HUDEP-2 (cell line): ENCODE results near the gene GARIN5B.
A peak's percentile ranks its signal among the peaks of the same experiment; 100 is the strongest.

Source experiments
- DNase-seq, 76 experiments: peaks; one replicate each; lab custom pipeline; 2025; ENCODE audit not compliant: unreplicated experiment in 76 of 76; lab: John Stamatoyannopoulos, UW

GARIN5B gene

DNA sequence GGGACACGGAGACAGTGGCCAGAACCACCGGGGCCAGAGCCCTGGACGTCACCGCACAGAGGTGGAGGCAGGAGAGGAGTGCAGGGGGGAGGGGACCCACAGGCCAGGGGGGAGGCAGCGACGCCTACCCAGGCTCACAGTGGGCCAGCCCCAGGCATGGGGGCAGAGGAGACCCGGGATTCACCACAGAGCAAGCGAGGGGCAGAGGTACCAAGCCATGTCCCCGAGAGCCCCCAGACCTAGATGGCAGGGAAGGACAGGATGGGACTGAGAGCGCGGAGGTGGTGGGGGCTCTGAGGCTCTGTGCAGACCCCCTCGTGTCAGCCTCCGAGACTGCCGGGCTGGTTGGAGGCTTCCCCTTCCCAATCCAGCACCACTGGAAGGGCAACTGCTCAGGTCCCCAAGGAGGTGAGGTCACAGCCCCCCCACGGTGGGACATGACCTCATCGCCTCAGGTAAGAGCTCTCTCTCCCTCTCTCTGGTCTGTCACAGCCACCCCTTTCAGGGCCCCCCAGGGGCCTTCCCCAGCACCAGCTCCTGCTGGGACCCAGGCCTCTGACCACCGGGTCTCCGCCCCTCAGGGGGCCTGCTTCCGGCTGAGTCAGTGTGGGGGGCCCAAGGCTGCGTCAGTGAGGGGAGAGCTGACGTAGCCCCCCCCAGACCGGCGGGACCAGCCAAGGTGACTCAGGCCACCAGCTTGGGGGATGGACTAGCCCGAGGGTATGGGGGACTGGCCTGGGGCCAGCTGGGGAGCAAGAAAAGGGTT lies 9.4 kb upstream of the GARIN5B start:
- DNase-seq: no peak

DNA sequence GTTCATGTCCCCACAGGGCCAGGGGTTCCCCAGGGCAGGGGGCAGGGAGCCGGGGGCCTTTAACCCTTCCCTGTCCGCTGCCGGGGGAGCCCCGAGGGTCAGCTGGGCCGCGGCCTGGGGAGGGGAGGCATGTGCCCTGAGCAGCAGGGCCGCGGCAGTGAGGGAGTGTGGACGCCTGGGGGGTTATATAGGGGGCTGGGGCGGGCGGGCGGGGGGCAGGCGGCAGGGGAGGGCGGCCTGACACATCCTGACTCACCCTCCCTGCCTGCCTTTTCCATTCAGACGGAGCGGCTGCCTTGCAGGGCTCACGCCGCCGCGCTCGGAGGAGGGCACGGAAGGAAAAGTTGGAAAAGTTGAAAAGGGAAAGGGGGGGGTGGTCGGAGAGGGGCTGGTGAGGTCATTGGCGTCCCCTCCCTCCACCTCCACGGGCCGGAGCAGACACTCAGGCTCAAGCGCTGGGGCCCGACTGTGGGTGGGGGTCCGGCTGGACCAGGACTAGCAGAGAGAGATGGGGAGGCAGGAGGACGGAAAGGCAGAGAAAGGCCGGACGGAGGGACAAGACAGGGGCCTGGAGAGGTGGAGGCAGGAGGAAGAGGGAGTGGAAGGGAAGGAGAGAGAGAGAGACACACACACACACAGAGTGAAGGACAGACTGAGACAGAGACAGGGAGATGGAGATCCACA lies 7.4 kb upstream of the GARIN5B start, which contains the start of gene IL11:
IL11 (minus strand) TSS at position 159 of the 684 bp plus-strand sequence; CDS start at position 6, 153 bp downstream.
- no peak for DNase-seq

DNA sequence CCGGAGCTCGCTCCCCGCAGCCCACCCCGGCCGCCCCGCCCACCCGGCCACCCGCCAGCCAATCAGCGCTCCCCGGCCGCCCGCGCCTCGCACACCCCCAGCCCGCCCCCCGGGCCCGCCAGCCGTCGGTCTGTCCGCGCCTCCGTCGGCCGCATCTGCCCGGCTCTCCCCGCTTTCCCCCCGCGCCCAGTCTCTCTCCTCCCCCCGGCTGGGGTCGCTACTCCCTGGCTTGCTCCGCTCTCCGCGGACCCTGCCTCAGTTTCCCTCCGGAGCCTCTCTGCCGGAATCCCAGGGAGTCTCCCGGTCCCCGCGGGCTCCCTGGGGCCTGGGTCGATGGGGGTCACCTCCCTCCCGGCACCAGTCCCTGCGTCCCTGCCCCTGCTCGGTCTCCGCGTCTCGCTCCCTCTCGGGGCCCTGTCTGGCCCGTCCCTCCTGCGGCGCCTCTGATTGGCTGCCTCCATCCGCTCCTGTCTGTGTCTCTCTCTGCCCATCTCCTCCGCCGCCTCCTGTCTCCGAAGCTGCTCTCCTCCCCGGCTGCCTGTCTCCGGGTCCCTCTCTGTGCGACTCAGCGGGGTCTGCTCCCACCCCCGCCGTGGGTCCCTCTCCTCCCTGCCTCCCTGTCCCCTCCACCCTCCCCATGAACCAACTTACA lies 6.7 kb upstream of the GARIN5B start:
- DNase-seq: peak in 16 of 76 experiments; percentile 14 to 42 (median 20)

DNA sequence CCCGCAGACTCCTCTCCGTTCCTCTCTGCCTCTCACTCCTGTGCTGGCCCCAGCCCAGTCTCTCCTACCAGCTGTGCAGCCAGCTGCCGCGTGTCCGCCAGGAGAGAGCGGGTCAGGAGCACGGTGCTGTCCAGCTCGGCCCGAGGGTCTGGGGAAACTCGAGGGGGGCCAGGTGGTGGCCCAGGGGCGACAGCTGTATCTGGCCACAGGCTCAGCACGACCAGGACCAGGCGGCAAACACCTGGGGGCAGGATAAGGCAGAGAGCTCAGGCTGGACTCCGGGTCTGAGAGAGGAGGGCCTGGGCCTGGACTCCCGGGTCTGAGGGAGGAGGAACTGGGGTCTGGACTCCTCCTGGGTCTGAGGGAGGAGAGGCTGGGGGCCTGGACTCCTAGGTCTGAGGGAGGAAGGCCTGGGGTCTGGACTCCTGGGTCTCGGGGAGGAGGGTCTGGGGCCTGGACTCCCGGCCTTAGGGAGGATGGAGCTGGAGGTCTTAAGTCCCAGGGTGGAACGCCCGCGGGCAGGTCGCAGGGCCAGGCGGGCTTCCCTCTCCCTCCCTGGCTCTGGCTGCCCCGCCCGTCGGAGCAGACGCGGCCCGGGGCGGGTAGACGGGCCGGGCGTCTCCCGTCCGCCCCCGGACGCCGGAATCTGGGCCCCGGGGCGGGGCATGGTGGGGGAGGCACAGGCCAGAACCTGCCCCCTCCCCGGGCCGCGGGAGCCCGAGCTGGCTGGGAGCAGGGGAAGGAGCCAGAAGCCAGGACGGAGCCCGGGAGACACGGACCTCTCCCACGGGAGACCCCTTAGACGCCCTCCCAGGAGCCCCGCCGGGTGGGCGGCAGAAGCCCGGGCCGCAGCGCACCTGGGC lies 5.9 kb upstream of the GARIN5B start:
- DNase-seq: peak in 39 of 76 experiments; percentile 14 to 80 (median 39)

DNA sequence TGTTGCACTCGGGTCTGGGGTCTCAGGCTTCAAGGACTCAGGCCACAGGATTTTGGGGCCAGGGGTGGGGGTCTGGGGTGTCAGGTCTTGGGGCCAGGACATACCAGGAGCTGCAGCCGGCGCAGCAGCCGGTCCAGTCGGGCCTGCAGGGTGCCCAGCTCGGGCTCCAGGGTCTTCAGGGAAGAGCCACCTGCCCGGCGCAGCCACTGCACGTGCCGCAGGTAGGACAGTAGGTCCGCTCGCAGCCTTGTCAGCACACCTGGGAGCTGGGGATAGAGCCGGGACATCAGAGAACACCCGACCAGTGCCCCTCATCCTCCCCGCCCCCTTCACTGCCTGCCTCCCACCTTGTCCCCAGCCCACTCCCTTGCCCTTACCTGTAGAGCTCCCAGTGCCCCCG lies 5.0 kb upstream of the GARIN5B start:
- DNase-seq: no peak

DNA sequence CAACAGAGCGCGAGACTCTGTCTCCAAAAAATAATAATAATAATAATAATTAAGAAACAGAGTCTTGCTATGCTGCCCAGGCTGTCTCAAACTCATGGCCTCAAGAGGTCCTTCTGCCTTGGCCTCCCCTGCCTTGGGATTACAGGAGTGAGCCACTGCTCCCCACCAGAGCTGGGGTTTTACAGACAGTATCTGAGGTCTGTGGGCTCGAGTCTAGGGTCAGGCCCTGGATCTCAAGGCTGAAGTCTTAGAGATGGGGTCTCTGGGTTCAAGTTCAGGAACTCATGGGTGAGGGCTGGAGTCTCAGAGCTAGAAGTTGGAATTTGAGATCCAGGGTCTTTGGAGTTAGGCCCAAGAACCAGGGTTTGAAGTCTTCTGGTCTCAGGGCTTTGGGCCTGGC lies 3.7 kb upstream of the GARIN5B start:
- no peak for DNase-seq

DNA sequence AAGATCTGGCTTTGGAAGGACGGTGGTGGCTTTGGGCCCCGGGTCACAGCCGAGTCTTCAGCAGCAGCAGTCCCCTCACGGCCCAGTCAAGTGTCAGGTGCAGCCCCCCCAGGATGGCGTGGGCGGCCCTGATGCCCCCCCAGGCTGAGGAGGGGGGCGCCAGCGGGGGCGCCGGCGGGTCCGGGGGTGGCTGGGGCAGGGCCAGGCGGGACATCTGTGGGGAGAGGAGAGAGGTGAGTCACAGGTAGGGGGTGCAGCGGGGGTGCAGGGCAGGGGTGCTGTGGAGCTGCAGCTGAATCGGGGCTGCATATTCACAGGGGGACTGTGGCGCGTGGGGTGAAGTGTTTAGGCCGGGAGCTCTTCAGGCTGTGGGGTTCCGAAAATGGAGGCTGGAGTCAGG lies 2.9 kb upstream of the GARIN5B start:
- DNase-seq: no peak

DNA sequence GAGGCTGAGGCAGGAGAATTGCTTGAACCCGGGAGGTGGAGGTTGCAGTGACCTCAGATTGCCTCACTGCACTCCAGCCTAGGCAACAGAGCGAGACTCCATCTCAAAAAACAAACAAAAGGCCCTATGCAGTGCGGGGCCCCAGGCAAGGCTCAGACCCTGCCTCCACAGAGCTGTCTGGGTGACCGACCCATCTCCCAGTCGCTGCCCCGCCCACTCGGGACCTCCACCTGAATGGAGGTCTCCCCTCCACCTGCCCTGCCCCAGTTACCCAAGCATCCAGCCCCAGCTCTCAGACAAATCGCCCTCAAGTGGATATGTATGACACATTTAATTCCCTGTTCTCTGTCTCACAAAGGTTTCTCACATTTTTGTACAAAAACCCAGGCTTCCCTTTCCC lies 2.2 kb upstream of the GARIN5B start:
- DNase-seq: no peak

DNA sequence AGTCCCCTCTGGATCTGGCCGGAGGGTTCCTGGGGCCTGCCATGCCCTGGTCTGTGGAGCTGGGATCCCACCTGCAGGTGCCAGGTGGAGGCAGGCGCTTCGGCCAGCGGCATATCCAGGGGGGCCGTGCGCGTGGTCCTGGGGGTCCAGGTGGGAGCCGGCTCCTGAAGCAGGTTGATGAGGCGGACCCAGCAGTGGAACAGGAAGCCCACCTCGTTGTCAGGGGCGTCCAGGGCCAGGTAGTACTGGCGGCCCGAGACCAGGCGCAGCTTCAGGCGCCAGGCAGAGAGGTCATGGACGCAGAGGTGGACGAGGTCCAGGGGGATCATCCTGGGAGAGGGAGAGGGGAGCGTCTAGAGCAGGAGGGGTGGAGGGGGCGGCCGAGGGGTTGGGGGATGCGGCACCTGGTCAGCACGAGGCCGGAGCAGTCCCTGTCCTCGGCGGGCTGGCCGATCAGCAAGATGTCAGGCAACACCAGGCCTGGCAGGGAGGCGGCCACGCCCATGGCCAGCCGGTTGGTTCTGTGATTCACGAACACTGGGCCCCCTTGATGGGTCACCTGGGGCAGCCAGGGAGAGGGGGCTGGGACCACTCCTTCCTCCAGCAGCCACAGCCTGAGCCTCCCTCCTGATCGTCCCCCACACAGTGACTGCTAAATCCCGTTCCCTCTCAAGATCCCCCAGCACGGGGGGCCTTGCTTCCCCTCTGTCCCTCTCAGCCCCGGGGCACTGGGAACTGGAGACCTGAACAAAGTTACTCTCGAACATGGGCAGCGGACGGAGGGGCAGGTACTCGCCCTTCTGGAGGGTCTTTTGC lies 678 bp downstream of the GARIN5B start:
- DNase-seq: no peak

DNA sequence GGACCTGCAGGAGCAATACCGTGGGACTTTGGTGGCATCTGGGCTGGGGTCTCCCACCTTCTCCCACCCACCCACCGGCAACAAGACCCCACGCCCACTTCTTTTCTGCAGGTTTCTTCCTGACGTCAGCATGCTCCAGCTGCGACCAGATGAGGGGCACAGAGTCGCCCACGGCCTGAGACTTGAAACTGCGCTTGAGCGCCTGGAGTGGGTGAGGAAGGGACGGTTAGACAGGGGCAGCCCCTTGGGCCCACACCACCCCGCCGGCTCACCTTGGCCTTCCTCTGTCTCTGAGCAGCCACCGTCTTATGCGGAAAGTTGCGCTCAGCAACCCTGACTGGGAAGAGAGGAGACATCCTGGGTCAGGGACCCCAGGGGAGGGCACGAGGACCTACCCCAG lies 2.2 kb downstream of the GARIN5B start:
- no peak for DNase-seq

DNA sequence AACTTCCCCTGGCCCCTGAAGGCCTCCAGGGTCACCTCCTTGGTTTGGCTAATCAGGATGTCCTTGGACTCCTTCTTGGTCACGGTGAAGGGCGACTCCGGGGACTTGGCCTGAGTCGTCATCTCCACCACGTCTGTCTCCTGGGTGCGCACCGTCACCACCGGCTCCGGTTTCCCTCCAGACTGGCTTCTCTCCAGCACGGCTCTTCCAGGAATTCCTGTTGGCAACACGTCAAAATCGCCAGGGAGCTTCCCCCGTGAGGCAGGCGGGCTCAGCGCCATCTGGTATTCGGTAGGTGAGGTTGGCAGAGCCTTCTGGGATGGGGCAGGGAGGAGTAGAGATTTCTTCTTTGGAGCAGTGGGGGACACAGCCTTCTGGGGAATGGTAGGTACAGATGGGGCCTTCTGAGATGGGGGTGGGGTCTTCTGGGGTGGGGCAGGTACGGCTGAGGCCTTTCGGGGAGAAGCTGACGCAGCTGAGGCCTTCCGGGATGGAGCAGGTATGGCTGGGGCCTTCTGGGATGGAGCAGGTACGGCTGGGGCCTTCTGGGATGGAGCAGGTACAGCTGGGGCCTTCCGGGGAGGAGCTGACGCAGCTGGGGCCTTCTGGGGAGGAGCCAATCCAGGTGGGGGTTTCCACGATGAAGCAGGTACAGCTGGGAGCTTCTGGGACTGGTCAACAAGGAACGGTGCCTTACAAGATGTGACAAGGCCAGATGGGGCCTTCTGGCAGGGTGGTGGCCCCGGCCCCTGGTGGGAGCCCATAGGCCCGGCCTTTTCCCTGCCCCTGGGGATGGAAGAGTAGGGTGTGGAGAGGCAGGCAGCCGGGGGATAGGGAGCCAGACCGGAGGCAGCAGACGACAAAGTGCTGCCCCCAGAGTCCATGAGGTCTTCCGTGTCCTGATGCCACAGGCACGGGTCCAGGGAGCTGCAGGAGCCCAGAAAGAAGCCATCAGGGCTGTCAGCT lies 3.8 kb downstream of the GARIN5B start:
- DNase-seq: no peak

DNA sequence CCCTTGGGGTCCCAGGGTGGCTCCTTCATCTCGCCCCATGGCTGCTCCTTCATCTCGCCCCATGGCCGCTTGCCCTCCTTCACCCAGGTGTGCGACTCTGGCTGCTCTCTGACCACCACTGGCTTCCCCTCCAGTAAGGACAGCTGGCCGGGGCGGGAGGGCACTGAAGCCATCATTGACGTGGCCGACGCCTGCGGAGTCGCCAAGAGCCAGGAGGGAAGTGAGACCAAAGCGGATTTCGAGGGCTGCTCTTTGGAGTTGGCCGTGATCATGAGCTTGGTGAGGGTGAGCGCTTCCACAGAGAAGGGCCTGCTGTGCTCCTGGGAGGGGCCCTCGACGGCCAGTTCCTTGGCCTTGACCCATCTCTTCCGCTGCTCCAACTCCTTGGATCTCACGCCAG lies 4.6 kb downstream of the GARIN5B start:
- DNase-seq: no peak

DNA sequence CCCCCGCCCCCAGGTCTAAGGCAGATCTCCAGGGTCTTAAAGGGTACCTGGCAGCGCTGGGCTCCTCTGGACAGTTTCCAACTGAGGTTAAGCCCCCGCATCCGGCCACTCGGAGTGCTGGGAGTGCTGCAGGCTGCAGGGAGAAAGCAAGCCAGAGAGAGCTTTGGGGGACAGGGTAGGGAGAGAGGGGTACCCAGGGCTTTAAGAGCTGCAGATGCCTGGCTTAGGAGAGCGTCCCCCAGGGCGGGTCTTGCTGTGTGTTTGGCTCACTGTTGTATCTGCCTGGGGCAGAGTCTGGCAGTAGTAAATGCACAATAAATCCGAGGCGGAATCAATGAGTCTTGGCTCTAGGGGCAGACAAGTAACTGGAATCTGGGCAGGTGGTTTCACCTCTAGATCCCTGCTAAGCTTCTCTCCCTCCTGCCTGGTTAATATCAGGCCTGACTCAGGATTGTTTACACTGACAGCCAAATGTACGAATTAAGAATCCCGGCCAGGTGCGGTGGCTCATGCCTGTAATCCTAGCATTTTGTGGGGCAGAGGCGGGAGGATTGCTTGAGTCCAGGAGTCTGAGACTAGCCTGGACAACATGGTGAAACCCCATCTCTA lies 7.7 kb downstream of the GARIN5B start:
- peak in 1 of 76 experiments; percentile 18 for DNase-seq

DNA sequence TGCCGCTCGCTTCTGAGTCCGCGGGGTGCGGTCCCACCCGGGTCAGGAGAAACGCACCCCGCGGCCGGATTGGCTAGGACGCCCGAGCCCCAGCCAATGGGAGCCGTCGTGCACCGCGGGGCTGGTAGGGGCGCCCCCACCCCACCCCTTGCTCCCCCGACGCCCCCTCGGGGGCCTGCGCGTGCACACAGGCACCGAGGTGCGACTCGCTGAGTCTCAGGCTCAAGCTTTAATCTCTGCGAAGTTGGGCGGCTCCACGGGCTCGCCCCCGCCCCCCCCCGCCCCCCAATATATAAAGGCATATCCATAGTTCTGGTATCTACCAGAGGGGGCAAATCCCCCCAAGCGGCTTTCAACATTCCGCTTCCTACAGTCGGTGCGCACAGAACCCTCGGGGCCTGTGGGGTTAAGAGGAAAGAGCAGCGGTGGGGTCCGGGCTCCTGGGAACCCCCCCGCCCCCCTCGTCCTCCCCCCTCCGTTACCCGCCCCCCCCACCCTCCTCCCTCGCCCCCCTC lies 8.3 kb downstream of the GARIN5B start, which contains the start of gene COX6B2:
COX6B2 (minus strand) TSS at position 22 of the 515 bp plus-strand sequence. CDS start 198 bp downstream, outside the sequence.
- DNase-seq: peak in 2 of 76 experiments; percentile 19 to 28

DNA sequence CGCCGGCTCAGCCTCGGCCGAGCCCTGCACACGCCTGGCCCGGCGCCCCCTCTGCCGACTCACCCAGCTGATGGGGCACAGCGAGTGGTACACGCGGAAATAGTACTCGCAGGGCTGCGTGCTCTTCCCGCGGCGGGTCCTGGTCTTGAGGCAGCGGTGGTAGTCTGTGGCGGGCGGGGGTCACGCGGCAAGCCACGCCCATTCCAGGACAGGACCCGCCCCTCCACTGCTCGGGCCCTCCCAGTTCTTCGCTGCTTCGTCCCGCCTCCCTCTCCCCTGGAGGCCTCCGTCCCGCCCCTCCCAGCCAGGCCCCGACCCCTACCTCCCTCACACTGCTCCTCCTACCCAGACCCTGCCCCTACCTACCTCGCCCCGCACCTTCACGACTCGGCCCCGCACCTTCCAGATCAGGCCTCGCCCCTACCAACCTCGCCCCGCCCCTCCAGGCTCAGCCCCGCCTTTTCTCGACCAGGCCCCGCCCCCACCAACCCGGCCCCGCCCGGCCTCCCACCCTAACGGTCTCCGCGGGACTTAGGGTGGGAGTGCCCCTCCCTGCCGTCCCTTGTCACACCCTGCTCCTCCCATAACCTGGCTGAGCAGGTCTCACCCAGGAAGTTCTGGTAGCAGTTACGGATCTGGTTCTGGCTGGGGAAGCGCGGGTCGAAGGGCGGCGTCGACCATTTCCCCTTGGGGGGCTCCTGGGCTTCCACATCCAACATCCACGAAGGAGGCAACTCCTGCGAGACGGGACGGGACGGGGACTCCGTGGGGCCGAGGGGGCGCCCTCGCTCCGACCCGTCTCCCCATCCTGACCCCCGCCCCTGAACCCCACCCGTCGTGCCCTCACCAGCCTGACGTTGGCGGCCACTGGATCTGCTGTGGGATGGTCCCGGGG lies 9.0 kb downstream of the GARIN5B start:
- peak in 62 of 76 experiments; percentile 25 to 95 (median 70) for DNase-seq

DNA sequence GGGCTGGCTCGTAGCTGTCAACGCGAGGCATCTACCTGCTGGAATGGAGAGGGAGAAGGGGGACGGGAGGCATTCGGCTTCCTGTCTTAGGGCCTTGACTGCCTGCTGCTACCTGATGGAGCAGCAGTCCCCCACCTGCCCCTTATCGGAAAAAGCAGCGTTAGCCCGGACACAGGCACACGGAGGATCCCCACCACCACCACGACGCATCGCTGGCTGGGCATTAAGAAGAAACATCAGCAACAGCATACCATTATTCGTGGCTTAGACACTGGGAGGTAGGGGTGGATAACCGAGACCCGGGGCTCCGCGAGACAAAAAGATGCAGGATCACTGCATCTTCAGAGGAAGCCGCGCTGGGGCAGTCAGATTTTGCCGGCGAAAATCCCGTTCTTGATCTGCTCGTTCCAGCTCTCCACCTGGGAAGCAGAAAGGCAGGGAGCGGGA lies 9.7 kb downstream of the GARIN5B start:
- DNase-seq: no peak
